Measurements from ENCODE around the gene BRSK2.
A peak's percentile ranks its signal among the peaks of the same experiment; 100 is the strongest.
"Not testable (repeated sequence)": the region's sequence is repeated elsewhere in the genome, so short reads cannot be mapped to it uniquely, and the experiment has no call there.

The BRSK2 gene

DNA sequence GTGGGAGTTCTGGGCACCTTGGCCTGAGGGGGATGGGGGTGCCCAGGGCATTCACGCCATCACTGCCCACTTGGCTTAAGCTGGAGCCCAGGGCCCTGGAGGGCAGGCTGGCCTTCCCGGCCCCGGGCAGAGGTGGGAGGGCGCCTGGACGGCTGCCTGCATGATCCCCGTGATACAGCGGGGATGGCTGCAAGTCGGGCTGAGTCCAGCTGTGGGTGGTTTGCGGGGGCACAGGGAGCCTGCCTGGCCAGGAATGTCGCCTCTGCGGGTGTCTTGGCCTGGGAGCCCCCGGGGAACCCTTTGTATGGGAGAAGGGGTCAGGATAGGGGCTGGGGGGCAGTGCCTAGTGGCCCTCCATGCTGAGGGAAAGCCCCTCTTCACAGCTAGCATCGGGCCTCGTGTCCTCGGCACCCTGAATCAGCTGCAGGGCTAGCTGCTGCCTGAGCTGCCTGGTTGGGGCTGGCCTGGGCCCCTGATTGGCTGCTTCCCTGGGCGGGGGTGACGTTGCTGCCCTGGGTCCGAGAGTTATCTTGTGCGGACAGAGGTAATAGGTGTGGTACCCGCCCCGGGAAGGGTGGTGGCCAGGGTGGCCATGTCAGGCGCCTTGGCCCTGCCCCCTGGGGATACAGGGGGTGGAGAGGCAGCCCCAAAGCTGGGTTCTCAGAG lies 8.3 kb downstream of the BRSK2 start:
- DNase-seq: no peak

DNA sequence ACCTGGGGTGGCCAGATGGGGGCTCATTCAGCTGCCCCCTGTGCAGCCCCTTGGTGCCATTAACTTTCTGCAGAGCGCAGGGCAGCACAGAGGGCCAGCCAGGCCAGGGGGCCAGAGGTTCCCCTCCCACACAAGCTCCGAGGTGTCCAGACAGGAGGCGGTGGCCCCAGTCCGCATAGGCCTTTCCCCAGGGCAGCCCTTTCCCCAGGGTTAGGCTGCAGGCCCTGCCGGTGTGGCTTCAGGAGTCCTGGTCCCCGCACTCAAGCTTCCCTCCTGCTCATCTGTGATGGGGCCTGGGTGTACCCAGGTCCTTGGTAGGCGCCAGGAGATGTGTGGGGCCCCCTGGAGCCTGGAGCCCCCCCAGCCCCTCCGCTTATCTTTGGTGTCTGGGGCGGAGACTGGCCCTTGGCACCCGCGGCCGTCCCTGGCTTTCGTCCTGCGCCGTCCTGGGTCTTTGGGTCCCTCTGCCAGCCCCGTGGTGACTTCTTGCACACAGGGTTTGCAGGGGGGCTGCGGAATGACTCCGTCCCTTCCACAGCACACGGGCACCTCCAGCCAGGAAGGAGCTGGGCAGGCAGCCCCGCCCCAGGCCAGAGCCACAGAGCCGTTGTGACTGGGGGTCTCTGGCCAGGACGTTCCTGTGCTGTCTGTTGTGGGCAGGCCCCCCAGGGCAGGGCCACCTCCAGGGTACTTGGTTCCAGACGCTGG lies 8.9 kb downstream of the BRSK2 start:
- DNase-seq: no peak

DNA sequence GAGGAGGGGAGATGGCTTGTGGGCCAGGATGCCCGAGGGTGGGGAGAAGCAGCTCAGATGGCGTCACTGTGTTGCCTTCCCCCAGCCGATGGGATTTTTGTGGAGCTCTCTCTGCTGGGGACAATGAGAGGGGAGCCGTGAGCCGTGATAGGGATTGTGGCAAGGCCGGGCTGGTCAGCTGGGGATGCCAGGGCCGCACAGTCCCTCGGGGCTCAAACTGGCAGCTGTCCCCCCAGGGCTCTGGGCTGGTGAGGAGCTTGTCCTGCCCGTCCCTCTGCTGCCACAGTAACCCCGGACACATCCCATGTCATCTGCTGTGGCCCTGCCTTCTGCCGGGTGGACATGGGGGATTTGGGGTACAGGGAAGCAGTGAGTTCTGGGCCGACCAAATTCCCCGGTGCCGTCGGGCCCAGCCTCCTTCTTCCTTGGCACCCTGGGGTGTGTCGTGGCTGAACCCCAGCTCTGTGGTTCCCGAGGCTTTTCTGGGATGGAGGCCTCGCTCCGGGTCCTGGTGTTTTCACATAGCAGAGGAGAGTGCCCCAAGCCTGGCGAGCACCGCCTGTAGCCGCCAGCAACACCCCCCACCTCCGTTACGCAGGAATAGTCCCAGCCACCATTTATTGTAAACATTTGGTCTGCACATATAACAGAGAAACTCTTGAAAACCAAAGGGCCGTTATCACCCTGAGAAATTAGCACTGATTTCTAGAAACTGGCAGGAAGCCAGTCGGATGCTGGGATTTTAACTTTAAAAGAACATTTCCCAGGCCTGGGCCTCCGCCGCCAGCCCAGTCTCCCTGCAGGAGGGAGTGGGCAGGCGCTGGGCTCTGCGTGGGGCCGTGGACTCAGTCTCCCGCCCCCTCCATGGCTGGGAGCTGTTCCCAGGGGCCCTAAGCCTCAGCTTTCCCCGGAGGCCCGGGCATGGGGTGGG lies 9.9 kb downstream of the BRSK2 start:
- DNase-seq: no peak

DNA sequence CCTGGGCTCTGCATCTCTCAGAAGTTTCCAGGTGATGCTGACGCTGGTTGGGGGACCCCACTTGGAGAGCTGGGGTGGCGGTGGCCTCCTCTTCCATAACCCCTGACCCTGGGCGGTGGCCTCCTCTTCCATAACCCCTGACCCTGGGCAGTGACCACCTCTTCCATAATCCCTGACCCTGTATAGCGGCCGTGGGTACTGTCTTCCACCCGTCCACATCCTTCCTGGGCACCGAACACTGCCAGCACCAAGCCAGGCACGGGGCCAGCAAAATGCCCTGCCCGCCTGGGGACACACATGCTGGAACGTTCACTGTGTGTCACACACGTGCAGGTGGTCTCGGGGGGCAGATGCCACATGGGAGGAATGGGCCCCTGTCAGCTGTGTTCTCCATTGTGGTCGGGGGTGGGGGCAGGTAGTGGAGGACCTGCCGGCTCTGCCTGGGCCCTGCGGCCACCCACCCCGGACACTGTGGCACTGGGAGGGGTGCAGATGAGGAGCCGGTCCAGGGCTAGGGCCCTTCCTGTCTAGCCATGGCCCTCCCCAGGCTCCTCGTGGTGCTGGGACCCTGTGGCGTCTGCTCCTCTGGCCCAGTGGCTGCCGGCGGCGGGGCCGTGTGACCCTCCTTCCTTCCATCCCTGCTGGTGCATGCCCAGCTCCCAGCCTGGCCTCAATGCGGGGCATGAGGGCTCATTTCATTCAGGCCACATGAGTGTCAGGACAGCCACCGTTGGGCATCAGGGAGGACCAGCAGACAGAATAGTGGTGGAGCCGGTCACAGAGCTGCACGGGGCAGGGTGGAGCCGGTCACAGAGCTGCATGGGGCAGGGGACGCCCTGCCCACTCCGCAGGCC lies 10.8 kb downstream of the BRSK2 start:
- no peak for DNase-seq

DNA sequence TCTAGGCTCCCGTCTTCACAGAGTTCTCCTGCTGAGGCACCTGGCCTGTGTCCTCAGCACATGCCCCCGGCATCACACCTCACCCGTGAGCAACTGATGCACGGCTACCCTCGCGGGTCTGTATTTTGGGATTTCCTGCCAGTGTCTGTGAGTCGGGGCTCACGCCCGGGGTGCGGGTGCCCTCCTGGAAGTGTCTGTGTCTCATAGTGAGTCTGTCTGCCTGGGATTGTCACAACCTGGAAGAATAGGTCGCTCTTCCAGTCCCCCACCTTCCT lies 11.4 kb downstream of the BRSK2 start:
- DNase-seq: no peak

DNA sequence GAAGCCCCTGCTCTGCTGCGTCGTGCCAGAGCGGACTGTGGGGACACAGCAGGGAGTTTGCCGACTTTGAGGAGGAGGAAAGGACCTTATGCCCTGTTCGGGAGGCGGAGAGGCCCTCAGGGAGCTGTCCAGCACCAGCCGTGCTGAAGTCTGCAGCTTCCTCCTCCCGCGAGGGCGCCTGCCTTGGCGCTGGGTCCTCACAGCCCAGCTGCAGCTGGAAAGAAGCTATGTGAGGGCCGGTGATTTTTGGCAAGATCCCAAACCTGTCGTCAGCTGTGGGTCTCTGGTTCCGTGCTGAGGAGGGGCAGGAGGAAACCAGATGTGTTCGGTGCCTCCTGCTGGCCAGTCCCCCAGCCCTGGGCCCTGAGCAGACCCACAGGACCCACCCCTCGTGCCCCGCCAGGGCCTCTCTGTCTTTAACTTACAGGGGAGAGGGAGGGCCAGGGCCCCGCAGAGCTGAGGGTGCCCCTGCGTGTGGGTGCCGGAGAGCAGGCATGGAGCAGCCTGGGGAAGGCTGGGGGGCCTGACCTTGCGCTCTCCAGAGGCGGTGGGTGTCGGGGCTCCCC lies 12.0 kb downstream of the BRSK2 start:
- DNase-seq: peak; percentile 47

DNA sequence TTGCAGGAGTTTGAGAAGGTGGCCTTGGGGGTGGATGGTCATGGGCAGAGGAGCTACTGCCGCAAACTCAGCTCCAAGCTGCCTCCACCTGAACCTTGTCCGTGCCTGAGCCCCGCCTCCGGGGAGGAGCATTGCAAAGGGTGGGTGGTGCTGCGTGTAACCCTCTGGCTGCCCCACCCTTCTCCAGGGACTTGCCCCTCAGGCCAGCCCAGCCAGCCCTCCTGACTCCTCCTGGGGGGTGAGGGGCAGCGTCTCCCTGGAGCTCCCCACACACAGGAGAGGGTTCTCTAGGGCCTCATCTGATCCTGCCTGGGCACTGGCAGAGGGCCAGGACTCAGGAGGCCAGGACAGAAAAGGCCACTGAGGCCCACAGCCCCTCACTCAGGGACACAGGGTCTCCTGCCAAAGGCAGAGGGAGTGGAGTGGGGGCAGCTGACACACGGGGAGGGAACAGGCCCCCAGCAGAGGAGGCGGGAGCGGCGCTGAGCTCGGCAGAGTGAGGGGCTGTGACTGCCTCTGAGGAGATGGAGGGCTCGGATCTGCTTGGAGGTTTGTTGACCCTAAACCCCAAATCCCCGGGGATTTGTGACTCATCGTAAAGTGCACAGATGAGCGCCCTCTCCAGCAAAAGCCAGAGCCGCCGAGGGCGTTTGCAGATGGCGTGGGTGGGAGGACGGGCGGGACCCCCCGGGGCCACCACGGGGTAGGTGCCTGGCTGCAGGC lies 12.8 kb downstream of the BRSK2 start:
- no peak for DNase-seq

DNA sequence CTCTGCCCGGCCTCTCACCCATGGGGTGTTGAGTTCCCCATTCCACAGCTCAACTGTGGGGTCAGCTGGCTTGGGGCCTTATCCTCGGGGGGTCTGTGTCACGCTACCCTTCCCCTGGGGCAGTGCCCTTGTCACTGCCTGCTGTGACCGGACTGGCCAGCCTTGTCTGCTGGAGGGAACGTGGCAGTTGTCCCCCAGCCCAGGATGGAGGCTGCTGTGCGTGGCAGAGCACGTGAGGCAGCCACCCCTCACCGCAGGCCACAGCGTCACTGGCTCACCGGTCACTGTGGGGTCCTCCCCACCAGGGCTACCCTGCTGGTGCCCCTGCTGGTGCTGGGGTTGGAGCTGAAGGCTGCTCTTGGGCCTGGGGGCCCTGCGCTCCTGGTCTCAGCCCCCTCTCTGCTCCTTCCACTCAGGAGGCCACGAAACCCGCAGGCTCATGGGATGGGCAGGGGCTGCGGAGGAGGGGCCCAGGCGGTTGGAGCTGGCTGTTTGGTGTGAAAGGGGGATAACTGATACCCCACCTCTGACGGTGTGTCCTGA lies 13.4 kb downstream of the BRSK2 start:
- no peak for DNase-seq

DNA sequence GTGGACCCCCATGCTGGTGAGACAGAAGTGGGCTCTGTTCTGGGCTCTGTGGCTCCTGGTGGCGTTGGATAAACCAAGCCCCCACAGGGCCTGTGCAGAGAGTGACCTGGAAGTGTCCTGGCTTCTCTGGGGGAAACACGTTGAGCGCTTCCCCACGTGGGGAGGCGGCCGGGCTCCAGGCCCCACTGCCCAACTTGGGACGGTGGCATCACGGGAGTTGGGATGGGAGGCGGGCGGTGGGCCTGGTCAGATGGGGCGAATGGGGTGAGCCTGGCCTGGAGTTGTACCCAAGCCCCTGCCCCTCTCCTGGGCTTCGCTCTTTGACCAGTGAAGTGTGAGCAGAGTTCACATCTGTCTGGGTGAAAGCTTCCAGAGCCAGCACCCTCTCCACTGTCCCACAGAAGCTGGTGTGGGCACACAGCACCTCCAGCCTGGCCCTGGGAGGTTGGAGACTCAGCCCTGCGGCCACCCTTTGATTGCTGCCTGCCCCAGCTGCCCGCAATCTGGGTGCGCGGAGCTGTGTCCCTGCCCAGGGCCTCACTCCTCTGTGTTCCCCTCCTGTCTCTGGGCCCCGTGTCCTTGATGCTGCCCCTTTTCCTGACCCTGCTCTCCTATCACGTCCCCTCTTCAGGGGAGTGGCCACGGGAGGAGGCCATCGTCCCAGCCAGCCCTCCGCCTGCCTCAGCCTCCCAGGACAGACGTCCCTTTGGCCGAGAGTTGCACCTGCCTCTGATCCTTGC lies 14.2 kb downstream of the BRSK2 start:
- no peak for DNase-seq

DNA sequence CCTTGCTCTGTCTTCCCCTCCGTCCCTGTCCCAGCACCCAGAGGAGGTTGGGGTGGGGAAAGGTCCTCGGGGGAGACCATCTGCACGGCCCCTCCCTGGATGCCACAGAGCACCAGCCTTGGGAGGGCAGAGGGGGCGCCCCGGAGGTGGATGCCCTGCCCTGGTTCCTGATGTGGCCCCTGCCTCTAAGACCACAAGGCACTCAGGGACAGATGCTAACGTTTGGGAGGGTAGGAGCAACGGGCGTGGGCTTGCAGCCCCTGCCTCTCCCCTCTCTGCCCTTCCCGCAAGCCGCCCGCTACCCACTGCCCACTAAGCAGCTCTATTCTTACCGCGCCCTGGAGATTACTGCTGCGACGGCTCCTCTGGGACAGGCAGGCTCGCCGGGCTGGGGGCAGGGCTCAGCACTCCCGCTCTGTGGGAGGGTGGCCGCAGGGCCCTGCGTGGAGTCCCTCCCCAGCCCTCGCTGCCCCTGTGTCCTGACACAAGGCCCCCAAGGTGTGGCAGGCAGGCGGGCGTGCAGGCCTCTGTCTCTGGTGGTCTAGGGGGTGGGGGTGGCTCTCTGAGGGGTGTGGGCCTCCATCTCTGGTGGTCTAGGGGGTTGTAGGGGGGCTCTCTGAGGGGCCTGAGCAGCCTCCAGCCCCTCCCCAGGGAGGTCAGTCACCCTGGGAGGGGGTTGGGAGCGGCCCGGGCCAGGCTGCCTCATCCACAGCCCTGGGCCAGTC lies 14.9 kb downstream of the BRSK2 start:
- DNase-seq: no peak

DNA sequence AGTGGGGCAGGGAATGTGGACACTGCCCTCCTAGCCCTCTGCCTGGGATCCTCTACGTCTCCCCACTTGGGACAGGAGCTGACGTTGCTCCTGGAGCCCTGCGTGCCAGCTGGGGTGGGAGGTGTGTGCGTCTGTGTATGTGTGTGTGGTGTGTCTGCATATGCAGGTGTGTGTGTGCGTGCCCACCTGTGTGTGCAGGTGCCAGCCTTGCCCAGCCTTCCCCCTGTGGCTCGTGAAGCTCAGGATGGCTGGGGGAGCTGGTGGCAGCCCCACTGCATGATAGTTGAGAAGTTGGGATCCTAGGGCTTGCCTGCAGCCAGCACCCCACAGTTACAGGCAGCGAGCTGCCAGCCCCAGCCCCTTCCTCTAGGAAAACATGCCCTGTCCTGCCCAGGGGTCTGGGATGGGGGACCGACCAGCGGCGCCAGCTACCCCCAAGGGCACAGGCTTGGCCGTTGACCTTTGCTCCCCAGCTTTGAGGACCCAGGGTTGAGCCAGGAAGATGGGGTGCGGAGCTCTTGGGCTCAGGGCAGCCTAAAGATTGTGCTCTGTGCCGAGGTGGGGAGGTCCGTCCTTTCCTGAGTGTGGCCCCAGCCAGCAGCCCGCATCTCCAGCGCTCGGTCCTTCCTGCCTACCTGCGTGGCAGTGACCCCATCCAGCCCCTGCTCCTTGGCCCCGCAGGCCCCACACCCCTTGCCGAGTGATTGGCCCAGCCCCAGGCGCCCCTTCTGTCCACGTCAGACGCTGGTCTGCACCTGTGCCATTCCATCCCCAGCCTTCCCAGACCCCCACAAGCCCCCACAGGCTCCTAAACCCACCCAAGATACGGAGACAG lies 15.7 kb downstream of the BRSK2 start:
- no peak for DNase-seq

DNA sequence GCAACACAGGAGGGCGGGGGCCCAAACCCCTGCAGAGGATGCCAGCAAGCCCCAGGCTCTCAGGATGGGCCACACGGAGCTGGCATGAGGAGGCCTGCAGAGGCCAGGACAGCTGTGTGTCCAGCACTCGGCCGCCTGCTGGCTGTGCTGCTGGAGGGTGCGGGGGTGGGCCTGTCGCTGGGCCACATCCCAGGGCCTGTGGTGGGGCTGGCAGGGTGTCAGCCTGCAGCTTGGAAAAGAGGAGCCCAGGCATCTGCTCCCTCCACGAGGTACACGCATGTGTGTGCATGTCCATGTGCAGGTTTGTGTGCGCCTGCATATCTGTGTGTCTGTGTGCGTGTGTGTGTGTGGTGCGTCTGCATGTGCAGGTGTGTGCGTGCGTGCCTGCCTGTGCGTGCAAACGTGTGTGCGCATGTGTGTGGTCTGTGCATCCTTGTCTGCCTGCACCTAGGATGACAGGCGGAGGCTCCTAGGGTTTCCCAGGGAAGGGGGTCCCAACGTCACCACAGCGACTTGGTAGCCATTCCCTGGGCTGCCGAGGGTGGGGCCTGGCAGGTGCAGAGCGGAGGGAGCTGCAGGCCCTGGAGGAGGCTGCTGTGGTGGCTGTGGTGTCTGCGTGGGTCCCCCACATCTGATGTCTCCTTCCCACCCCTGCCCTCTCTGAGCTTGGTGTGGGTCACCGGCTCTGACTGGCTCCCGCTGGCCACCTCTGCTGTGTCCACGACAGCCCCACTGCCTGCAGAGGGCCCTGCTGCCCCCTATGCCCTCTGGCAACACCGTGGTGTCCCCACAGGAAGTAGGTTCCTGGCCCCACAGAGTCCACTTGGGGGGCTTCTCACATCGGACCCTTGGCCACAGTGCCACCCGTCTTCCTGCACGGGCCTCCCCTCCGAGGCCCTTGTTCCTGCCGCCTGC lies 17.1 kb downstream of the BRSK2 start:
- DNase-seq: no peak

DNA sequence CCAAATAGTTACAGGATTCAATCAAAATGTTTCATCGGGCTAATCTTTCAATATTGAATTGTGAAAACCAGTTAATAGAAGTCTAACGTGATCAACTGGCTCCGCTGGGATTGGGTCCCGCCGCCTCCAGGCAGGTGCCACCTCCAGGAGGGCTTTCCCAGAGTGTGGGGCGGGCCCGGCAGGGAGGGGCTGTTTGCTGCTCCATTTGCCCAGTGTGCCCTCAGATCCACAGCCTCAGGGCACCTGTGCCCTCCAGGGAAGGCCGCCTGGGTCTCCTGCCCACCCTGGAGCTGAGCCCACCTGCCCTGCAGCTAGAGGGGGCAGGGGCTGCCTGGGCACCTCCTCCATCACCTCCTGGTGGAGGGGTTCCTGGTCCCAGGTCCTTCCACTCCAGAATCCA lies 17.9 kb downstream of the BRSK2 start:
- DNase-seq: no peak

DNA sequence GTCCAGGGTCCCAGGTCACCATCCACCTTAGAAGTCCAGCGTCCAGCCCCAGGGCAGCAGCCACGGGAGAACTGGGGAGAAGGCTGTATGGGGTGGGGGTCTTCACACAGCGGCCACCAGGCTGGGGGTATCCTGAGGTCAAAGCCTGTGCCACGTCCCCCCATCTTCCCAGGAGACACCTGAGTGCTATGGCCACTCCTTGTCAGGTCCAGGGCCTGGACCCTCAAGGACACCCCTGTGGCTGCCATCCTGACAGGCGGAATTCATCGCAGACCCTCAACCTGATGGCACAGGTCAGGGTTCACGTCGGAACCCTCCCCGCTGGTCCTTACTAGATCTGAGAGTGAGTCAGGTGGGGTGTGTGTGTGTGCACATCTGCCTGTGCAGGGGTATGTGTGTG lies 18.6 kb downstream of the BRSK2 start:
- DNase-seq: no peak

DNA sequence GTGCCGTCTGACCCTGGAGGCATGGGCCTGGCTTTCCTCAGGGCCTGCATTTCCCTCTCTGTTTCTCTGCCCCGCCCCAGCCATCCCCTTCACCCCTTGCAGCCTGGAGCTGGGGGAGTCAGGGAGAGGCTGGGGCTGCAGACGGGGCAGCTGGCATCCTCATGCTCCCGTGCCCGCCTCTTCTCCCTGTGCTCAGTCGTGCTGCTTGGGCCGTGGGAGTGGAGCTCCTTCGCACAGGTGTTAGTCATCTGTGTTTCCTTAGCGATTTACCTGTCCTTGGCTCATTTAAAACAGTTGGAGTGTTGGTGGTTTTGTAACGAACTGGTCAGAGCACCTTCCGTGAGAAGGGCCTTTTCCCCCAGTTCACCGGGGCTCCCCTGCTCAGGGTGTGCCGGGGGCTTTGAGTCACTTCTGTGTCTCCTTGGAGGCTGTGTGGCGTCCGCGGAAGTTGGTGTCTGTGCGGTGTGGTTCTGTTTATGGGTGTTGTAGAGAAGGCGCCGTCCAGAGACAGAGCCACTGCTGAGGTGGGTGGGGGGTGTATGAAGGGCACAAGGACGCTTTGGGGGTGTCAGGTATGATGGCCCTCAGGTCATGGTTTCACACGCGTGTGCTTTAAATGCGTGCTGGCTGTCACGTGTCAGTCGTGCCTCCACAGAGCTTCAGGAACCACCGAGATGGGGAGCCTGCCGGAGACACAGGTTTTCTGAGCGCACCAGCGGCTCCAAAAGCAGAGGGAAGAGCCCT lies 19.5 kb downstream of the BRSK2 start:
- DNase-seq: no peak

DNA sequence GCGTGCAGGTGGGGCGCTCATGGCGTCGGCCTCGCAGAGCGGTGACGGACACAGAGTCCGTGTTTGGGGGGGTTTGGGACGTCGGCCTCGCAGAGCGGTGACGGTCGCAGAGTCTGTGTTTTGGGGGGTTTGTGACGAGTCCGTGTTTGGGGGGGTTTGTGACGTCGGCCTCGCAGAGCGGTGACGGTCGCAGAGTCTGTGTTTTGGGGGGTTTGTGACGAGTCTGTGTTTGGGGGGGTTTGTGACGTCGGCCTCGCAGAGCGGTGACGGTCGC lies 20.1 kb downstream of the BRSK2 start:
- not testable (repeated sequence) for DNase-seq
